HG03139 (cell line): ENCODE measurements around the gene FOXN3.
"Not testable (repeated sequence)": the region's sequence is repeated elsewhere in the genome, so short reads cannot be mapped to it uniquely, and the experiment has no call there.

Experiments used
- ATAC-seq: cut with Tn5 transposase; IDR thresholded peaks from one replicate; pipeline ENCODE4 v1.9.1; 2021; ENCODE audit not compliant: unreplicated experiment

The FOXN3 gene

GRCh38 chr14:89142366-89142765 lies 274.7 kb downstream of the FOXN3 start:
- no peak for ATAC-seq

GRCh38 chr14:89141862-89142261 lies 275.2 kb downstream of the FOXN3 start:
- ATAC-seq: no peak

GRCh38 chr14:89140326-89140725 lies 276.7 kb downstream of the FOXN3 start:
- no peak for ATAC-seq

- ATAC-seq: no peak
These were observed 277.4 kb downstream of the FOXN3 start for GRCh38 chr14:89139404-89140247.

- ATAC-seq: no peak
These were observed 278.2 kb downstream of the FOXN3 start for GRCh38 chr14:89138846-89139245.

GRCh38 chr14:89137526-89138163 lies 279.4 kb downstream of the FOXN3 start:
- no peak for ATAC-seq

- no peak for ATAC-seq
These were observed 280.4 kb downstream of the FOXN3 start for GRCh38 chr14:89136587-89136986.

GRCh38 chr14:89134640-89135039 lies 282.4 kb downstream of the FOXN3 start:
- no peak for ATAC-seq

- no peak for ATAC-seq
These were observed 285.9 kb downstream of the FOXN3 start for GRCh38 chr14:89131004-89131750.

- no peak for ATAC-seq
These were observed 287.5 kb downstream of the FOXN3 start for GRCh38 chr14:89129570-89129969.

GRCh38 chr14:89128311-89129026 lies 288.6 kb downstream of the FOXN3 start:
- no peak for ATAC-seq

- no peak for ATAC-seq
These were observed 290.6 kb downstream of the FOXN3 start for GRCh38 chr14:89126461-89126860.

GRCh38 chr14:89125216-89125615 lies 291.8 kb downstream of the FOXN3 start:
- no peak for ATAC-seq

GRCh38 chr14:89123851-89124250 lies 293.2 kb downstream of the FOXN3 start:
- no peak for ATAC-seq

GRCh38 chr14:89123215-89123614 lies 293.8 kb downstream of the FOXN3 start:
- no peak for ATAC-seq

GRCh38 chr14:89121968-89122620 lies 294.9 kb downstream of the FOXN3 start:
- no peak for ATAC-seq

GRCh38 chr14:89117012-89117411 lies 300.0 kb downstream of the FOXN3 start:
- no peak for ATAC-seq

GRCh38 chr14:89114109-89114508 lies 302.9 kb downstream of the FOXN3 start:
- ATAC-seq: no peak

GRCh38 chr14:89112720-89113119 lies 304.3 kb downstream of the FOXN3 start:
- no peak for ATAC-seq

GRCh38 chr14:89111766-89112543 lies 305.1 kb downstream of the FOXN3 start:
- not testable (repeated sequence) for ATAC-seq
